Measurements from ENCODE around the gene SCAMP1. TPM values are rescaled to one million over a fixed set of nuclear protein-coding genes. Genes with fewer than 3 reads are reported as not detected.

SCAMP1 gene
- polyA plus RNA-seq, 1 donor from 2014 or later = 180 TPM

- H3K9me3 ChIP-seq (ENCODE audit: low read length) = no peaks in the 10 kb centered on the region
- no peaks in the 10 kb centered on the region for H3K27me3 ChIP-seq (ENCODE audit: insufficient read depth, low read depth, low read length)
- H3K27ac ChIP-seq (ENCODE audit: low read length) = no peak overlapping the region
- no peaks in the 10 kb centered on the region for H3K9me2 ChIP-seq (ENCODE audit: insufficient read depth, low read length)
- H2AFZ ChIP-seq (ENCODE audit: low read depth, low read length) = no peak overlapping the region
- no peaks in the 10 kb centered on the region for H3F3A ChIP-seq (ENCODE audit: insufficient read depth, low read length, poor library complexity, severe bottlenecking)
- no peak overlapping the region for H3K4me3 ChIP-seq (ENCODE audit: low read length)
- H3K4me2 ChIP-seq (ENCODE audit: low read length) = no peak overlapping the region
- no peaks in the 10 kb centered on the region for H4K20me1 ChIP-seq (ENCODE audit: insufficient read depth)
- TF ChIP-seq RAD21 (conservative IDR thresholded peaks at IDR 0.05) (no peak), SMC3 (conservative IDR thresholded peaks at IDR 0.05; ENCODE audit: poor library complexity) (no peak), EZH2 (IDR thresholded peaks at IDR 0.05; ENCODE audit: borderline replicate concordance, insufficient read depth, low read length, poor library complexity, severe bottlenecking) (no peak), CTCF (IDR thresholded peaks at IDR 0.05; ENCODE audit: poor library complexity, severe bottlenecking) (no peak), TAF1 (IDR thresholded peaks at IDR 0.05; ENCODE audit: low read depth) (no peak), EP300 (conservative IDR thresholded peaks at IDR 0.05; ENCODE audit: poor library complexity, severe bottlenecking) (no peak), REST (IDR thresholded peaks at IDR 0.05; ENCODE audit: borderline replicate concordance) (no peak), MXI1 (conservative IDR thresholded peaks at IDR 0.05; ENCODE audit: poor library complexity, severe bottlenecking) (no peak), POLR2AphosphoS5 (IDR thresholded peaks at IDR 0.05) (no peak)
- H3K36me3 ChIP-seq (ENCODE audit: insufficient read depth, low read length) = no peaks in the 10 kb centered on the region
- no peak overlapping the region for H3K9ac ChIP-seq (ENCODE audit: low read length)
- H3K79me2 ChIP-seq (replicated peaks; ENCODE audit: insufficient read depth, low read length) = no peaks in the 10 kb centered on the region
These were observed 153.0 kb downstream of the SCAMP1 start for GRCh38 chr5:78513441-78513840.

GRCh38 chr5:78514427-78515330, 154.3 kb downstream of the SCAMP1 start:
- H3K9me2 ChIP-seq (ENCODE audit: insufficient read depth, low read length) = no peaks in the 10 kb centered on the region
- no peak overlapping the region for H3K4me3 ChIP-seq (ENCODE audit: low read length)
- H3F3A ChIP-seq (ENCODE audit: insufficient read depth, low read length, poor library complexity, severe bottlenecking) = no peaks in the 10 kb centered on the region
- H2AFZ ChIP-seq (ENCODE audit: low read depth, low read length) = no peak overlapping the region
- TF ChIP-seq EP300 (conservative IDR thresholded peaks at IDR 0.05; ENCODE audit: poor library complexity, severe bottlenecking) (no peak), RAD21 (conservative IDR thresholded peaks at IDR 0.05) (no peak), EZH2 (IDR thresholded peaks at IDR 0.05; ENCODE audit: borderline replicate concordance, insufficient read depth, low read length, poor library complexity, severe bottlenecking) (no peak), POLR2AphosphoS5 (IDR thresholded peaks at IDR 0.05) (no peak), MXI1 (conservative IDR thresholded peaks at IDR 0.05; ENCODE audit: poor library complexity, severe bottlenecking) (no peak), REST (IDR thresholded peaks at IDR 0.05; ENCODE audit: borderline replicate concordance) (no peak), TAF1 (IDR thresholded peaks at IDR 0.05; ENCODE audit: low read depth) (no peak), SMC3 (conservative IDR thresholded peaks at IDR 0.05; ENCODE audit: poor library complexity) (no peak), CTCF (IDR thresholded peaks at IDR 0.05; ENCODE audit: poor library complexity, severe bottlenecking) (no peak)
- H3K27ac ChIP-seq (ENCODE audit: low read length) = no peak overlapping the region
- H3K27me3 ChIP-seq (ENCODE audit: insufficient read depth, low read depth, low read length) = no peaks in the 10 kb centered on the region
- H3K9ac ChIP-seq (ENCODE audit: low read length) = no peak overlapping the region
- H3K4me2 ChIP-seq (ENCODE audit: low read length) = no peak overlapping the region
- no peaks in the 10 kb centered on the region for H4K20me1 ChIP-seq (ENCODE audit: insufficient read depth)
- H3K79me2 ChIP-seq (replicated peaks; ENCODE audit: insufficient read depth, low read length) = no peaks in the 10 kb centered on the region
- H3K9me3 ChIP-seq (ENCODE audit: low read length) = no peaks in the 10 kb centered on the region
- no peaks in the 10 kb centered on the region for H3K36me3 ChIP-seq (ENCODE audit: insufficient read depth, low read length)

All from neural cell (in vitro differentiated cells).